ENCODE results near the gene UFSP2.

DNA sequence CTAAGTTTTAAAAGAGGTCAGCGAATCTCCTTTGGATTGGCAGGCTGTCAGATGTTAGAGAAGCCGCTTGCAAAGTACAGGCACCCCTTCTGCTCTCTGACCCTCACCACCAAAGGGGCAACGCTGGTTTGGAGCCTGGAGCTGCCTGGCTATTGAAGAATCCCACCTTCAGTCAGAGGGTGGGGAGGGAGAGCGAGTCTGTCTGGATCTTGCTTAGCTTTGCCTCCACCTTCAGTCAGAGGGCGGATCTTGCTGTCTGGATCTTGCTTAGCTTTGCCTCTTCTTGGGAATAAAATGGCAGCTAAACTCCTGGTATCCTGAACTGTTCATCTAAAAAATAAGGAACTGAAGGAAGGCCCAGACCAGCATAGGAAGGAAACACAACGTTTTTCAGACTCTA lies 38.4 kb upstream of the UFSP2 start:
- TF ChIP-seq CTCF (conservative IDR thresholded peaks at IDR 0.05 in 1 of 2, IDR thresholded peaks at IDR 0.05 in 1 of 2; ENCODE audit: extremely low read depth in 1 of 2, insufficient read depth in 1 of 2, low read depth in 1 of 2, low read length in 2 of 2): no peak
- no peak for TF ChIP-seq EZH2 (IDR thresholded peaks at IDR 0.05; ENCODE audit: borderline replicate concordance, low read length)
